GM19438 (cell line): Measurements from ENCODE around the gene COIL.

Experiments used
- ATAC-seq: cut with Tn5 transposase; IDR thresholded peaks from one replicate; pipeline ENCODE4 v1.9.1; 2021; ENCODE audit warnings: low read depth; ENCODE audit not compliant: unreplicated experiment

The COIL gene

GRCh38 chr17:56912105-56912999, 48.5 kb downstream of the COIL start:
- ATAC-seq, result no peak

DNA sequence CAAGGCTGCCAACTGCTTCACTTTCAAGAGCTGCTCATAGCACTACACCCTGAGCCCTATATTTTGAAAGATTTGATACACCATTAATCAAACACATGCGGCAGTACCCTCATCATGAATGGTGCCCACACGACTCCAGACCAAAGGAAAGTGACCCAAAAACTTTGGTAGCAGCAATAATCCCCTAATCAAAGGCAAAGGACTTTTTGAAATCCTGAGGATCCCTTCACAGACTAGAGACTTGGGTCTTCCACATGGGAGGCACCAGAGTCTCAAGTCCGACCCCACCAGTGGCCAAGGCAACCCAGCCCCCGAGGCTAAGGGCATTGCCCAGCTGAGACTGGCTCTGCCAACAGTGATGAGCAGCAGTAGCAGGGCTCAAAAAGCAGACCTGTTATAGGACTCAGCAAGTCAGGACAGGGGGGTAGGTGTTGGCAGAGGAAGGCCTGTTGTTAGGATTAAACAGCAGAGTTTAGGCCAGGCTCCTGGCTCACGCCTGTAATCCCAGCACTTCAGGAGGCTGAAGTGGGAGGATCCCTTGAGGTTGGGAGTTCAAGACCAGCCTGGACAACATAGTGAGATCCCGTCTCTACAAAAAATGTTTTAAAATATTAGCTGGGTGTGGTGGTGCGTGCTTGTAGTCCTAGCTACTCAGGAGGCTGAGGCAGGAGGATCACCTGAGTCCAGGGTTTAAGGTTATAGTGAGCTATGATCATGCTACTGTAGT, 50.2 kb downstream of the COIL start:
- ATAC-seq, result no peak

GRCh38 chr17:56909742-56910508, 50.9 kb downstream of the COIL start:
- ATAC-seq, result no peak

GRCh38 chr17:56908001-56908542, 52.8 kb downstream of the COIL start:
- peak; percentile 79 for ATAC-seq

DNA sequence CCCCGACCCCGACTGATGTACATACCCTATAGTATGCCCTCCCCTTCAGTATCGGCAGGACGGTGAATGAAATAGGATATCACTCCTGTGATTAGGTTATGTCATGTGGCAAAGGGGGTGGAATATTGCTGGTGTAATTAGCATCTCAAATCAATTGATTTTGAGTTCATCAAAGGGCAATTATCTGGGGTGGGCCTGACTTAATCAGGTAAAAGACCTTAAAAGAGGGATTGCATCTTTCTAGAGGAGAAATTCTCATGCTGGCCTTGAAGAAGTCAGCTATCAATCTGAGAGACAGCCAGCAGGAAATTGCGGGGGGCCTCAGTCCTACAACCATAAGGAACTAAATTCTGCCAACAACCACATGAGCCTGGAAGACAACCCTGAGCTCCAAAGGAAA, 57.3 kb downstream of the COIL start:
- ATAC-seq, result no peak

DNA sequence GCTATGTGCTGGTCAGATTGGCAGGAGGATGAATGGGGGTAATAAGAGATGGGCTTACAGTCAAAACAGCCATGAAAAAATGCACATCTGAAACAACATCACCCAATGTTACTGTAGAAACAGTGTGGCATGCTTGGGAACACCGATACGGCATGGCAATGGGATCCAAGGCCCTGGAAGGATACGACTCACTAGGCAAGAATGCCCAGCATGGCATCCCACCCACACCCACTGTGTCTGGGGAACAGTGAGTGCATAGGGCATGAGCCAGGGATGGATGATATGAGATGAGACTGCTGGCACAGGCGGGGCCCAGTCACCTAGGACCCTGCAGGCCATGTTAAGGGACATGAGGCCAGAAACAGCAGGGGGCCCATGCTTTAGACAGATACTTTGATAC, 58.5 kb downstream of the COIL start:
- no peak for ATAC-seq

DNA sequence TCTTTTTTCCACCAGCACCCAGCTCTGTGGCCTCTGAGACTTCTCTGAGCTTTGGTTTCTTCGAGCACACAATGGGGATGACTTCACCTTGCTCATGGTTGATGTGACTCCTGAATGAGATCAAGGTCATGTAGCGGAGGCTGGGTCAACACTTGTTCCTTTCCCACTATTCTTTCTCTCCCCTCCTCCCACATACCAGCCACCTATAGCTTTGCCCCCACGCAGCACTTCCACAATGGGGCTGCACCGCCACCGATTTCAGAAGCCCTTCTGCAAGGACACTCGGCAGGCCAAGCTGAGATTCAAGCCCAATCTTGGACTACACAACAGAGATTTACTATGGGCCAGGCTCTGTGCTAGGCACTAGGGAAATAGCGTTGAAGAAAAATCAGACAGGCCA, 61.4 kb downstream of the COIL start:
- no peak for ATAC-seq

DNA sequence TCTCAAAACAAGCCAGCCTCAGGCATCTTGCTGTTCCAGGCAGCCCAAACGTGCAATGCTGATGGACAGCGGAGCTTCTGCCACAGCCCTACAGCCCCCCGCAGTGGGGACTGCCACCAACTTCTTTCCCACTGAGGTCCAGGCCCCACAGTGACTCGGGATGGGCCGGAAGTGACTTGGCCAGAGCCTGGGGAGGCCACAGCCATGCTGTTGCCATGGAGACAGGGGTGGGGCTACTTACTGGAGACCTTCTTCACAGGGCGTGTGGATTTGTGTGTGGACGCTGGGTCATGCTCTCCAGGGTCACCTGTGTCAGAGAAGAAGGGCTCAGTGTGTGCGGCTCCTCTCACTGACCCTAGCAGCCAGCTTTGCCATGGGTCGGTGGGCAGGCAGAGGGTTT, 62.0 kb downstream of the COIL start:
- no peak for ATAC-seq

- ATAC-seq, result no peak
Observed at GRCh38 chr17:56897646-56898424, 63.0 kb downstream of the COIL start.

DNA sequence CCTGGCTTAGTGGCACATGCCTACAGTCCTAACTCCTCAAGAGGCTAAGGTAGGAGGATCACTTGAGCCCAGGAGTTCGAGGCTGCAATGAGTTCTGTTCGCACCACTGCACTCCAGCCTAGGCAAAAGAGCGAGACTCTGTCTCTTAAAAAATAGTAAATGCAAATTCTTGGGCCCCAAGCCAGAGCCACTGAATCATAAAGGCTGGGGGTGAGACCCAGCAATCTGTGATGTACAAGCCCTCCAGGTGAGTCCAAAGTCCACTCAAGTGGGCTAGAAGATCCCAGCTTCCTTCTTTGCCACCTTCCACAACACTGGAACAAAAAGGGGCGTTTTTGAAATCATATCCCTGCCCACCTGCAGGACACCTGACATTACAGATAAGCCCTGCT, 63.9 kb downstream of the COIL start:
- no peak for ATAC-seq

DNA sequence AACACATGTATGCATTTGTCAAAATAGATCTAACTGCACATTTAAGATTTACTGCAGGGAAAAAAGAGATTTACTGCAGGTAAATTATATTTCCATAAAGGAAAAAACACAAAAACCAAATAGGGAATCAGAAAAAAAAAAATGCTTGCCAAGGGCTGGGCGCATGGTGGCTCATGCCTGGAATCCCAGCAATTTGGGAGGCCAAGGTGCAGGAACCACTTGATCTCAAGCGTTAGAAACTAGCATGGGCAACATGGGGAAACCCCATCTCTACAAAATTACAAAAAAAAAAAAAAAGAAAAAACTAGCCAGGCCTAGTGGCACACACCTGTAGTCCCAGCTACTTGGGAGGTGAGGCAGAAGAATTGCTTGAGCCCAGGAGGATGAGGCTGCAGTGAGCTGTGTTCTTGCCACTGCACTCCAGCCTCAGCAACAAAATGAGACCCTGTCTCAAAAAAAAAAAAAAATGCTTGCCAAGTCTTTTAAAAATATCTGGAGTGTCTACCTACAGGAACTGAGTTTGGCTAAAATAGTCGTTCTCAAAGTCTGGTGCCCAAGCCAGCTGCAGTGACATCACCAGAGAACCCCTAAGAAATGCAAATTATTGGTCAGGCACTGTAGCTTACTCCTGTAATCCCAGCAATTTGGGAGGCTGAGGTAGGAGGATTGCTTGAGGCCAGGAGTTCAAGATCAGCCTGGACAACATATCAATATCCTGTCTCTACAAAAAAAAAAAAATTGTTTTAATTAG, 64.5 kb downstream of the COIL start:
- no peak for ATAC-seq

DNA sequence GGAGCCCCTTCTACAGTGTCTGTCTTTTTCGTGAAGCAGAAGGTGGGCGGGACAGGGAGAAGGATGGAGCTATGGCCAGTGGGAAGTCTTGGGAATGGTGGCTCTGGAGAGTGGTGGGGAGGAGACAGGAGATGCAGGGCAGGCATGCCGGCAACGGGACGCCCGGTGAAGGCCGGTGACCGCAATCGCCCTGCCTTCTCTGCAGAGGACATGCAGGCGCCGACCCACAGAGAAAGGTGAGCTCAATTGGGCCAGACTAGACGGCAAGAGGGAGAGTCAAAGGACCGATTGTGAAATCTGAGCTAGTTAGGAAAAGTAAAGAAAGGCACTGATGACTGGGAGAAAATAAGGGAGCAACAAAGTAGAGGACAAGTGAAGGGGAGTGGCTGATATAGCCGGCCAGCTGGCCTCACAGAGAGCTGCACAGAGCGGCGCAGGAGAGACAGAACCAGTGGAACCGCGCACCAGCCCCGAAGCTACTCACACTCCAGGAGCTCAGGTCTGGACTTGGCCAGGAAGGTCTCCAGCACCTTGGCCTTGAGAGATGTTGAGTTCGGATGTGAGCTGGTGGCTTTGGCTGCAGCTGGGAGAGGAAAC, 65.9 kb downstream of the COIL start:
- ATAC-seq, result no peak

DNA sequence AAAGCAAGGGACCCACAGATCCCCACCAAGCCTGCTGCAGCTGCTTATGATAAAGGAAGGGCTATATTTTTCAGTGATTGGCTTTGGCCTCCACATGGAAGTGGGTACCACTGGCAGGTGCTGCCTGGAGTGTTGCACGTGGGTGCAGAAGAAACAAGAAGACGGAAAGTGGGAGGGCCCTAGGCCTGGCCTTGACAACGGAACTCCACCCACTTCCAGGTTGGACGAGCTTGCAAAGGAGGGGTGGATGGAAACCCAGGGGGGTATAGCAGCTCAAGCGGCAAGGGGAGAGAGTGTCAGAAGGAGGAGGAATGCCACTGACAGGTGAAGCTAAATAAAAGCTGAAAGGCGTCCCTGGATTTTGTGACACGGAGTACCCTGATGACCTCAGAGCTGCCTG, 67.3 kb downstream of the COIL start:
- ATAC-seq, result no peak

DNA sequence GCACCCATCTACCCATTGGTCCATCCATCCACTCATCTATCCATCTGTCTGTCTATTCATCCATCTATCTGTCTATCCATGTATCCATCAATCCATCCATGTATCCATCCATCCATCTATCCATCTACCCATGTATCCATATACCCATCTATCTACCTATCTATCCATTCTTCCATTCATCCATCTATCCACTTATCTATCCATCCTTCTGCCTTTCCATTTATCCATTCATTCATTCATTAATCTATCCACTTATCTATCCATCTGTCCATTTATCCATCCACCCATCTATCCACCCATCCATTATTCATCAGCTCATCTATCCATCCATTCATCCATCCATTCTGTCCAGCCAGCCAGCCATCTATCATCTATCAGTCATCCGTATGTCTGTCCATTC, 68.5 kb downstream of the COIL start:
- no peak for ATAC-seq

DNA sequence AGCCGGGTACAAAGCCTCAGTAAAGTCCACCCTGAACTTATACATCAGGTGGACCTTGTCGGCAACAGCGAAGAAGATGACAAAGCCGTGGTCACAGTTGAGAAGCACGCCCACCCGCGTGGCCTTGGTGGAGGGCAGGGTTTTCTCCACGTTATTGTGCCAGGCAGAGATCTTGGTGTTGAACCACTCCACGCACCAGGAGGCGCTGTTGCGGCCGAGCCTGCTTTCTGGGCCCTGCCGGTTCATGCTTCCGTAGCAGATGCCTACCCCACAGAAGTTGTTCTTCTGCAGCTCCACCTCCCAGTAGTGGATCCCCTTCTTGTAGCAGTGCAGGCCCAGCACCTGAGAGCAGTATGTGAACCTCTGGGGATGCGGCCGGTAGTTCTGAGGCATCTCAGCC, 69.1 kb downstream of the COIL start:
- no peak for ATAC-seq

DNA sequence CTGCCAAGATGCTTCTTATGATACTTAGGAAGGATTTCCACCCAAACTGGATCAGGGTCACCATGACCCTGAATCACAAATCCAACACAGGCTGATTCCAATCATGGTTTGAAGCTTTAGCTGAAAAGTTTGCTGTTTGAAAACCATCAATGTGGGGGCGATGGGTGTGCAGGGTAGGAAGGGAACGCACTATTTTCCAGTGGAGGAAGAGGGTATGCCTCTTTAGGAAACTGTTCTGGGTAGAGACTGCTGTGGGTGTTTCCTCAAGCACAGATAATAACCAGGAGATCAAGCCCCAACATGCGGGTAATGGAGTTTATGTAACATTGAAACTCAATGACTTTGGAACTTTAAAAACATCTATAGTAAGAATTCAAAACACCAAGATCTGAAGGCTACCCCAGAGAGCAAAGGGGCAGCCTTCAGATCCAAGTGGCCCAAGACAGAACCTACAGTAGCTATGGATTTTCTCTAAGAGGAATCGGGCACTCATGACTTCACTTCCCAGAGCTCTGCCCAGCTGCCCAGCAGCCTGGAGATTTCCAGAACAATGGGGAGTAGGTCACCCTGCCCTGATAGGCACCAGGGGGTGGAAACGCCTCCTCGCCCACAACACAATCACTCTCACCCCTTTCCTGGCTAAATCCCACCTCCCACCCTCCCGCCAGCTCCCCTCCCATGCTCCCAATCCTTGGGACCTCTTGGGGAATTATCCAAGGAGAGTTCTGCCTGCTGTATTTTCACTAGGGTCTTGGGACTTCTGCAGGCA, 69.8 kb downstream of the COIL start:
- no peak for ATAC-seq

- ATAC-seq, result no peak
Observed at GRCh38 chr17:56890390-56890789, 70.5 kb downstream of the COIL start.
